CD4-positive, alpha-beta T cell (primary cell): ENCODE data around the gene SEL1L3. TPM values are rescaled to one million over a fixed set of nuclear protein-coding genes. Genes with fewer than 3 reads are reported as not detected.

ENCODE experiments used
- ATAC-seq: fragments of 200-7000 bp; cut with Tn5 transposase; one replicate; pipeline ENCODE4 v1.10.0; 2022; ENCODE audit warnings: mild to moderate bottlenecking; ENCODE audit not compliant: poor library complexity
- CTCF ChIA-PET: fragments of 350-600 bp; sonication (Branson Sonifier 250); formaldehyde crosslinking; loops from one replicate; lab custom pipeline; 2021; ENCODE audit warnings: antibody characterized with exemption, inconsistent platforms; lab: Charles Lee
- POLR2A ChIA-PET: fragments of 350-600 bp; sonication (Branson Sonifier 250); formaldehyde crosslinking; loops from one replicate; lab custom pipeline; 2021; ENCODE audit warnings: antibody characterized with exemption, inconsistent platforms; lab: Charles Lee
- DNase-seq, 14 experiments: peaks; one replicate each; pipeline ENCODE4 v3.0.0-alpha.2; 2013 to 2020; ENCODE audit warnings: mixed read lengths in 2 of 14
- H3K27ac ChIP-seq, 2 donors: one replicate each; pipeline versions ENCODE4 v1.5.1 to v1.7.0; 2013; ENCODE audit warnings: low read length in 2 of 2, low read depth in 1 of 2, mild to moderate bottlenecking in 1 of 2
- H3K27me3 ChIP-seq, 2 experiments: 1 replicate in 1 of 2; 2 replicates in 1 of 2; pipeline versions ENCODE4 v1.6.1 to v1.7.0; 2013; ENCODE audit warnings: low read length in 2 of 2, control low read depth in 1 of 2, mild to moderate bottlenecking in 1 of 2, moderate library complexity in 1 of 2; ENCODE audit not compliant: insufficient read depth in 2 of 2, control insufficient read depth in 1 of 2
- H3K36me3 ChIP-seq: one replicate; pipeline ENCODE4 v1.6.1; 2013; ENCODE audit warnings: low read length, control low read depth; ENCODE audit not compliant: insufficient read depth
- H3K4me1 ChIP-seq: one replicate; pipeline ENCODE4 v1.6.1; 2013; ENCODE audit warnings: low read length, control low read depth; ENCODE audit not compliant: insufficient read depth
- H3K4me3 ChIP-seq: one replicate; pipeline ENCODE4 v1.5.1; 2013; ENCODE audit warnings: mild to moderate bottlenecking, low read length, moderate library complexity
- H3K9me3 ChIP-seq, 2 experiments: 1 replicate in 1 of 2; 2 replicates in 1 of 2; pipeline versions ENCODE4 v1.6.1 to v1.7.0; 2013; ENCODE audit warnings: low read length in 2 of 2, mild to moderate bottlenecking in 2 of 2, control low read depth in 1 of 2, moderate library complexity in 1 of 2; ENCODE audit not compliant: control insufficient read depth in 1 of 2, insufficient read depth in 1 of 2
- H3K27ac Mint-ChIP-seq: one replicate; pipeline ENCODE4 v1.8.0; 2020; ENCODE audit warnings: mixed read lengths
- H3K27me3 Mint-ChIP-seq: one replicate; pipeline ENCODE4 v1.8.0; 2021; ENCODE audit warnings: mixed read lengths
- H3K36me3 Mint-ChIP-seq: one replicate; pipeline ENCODE4 v1.8.0; 2021; ENCODE audit warnings: low read depth, mixed read lengths
- H3K4me1 Mint-ChIP-seq: one replicate; pipeline ENCODE4 v1.8.0; 2021; ENCODE audit warnings: low read depth, mixed read lengths
- H3K4me3 Mint-ChIP-seq: one replicate; pipeline ENCODE4 v1.8.0; 2020; ENCODE audit warnings: mild to moderate bottlenecking, mixed read lengths
- H3K9me3 Mint-ChIP-seq: one replicate; pipeline ENCODE4 v1.8.0; 2020; ENCODE audit warnings: mixed read lengths
- intact Hi-C, 2 experiments: fragments of 100-400 bp; cut with DNase I in 1 of 2; cut with micrococcal nuclease in 1 of 2; formaldehyde crosslinking; loops; one replicate each; pipeline versions ENCODE4 v1.15.1 to v1.9.0; 2023 to 2025; cut with DNase I, micrococcal nuclease
- total RNA-seq, 174 experiments: library from RNA in 2 of 174; stranded (reverse) in 2 of 174; gene quantifications; one replicate each; pipeline ENCODE4 v1.2.3 and lab custom pipeline; 2021 to 2026
- TF ChIP-seq, protein P1 (sequence below): fragments of 200-600 bp; IDR thresholded peaks from one replicate; pipeline ENCODE4 v1.8.0; 2022; ENCODE audit warnings: antibody characterized with exemption, mild to moderate bottlenecking

The SEL1L3 gene
- total RNA-seq, 2 experiments from 2014 or later, result 34.9 to 36.5 TPM

DNA sequence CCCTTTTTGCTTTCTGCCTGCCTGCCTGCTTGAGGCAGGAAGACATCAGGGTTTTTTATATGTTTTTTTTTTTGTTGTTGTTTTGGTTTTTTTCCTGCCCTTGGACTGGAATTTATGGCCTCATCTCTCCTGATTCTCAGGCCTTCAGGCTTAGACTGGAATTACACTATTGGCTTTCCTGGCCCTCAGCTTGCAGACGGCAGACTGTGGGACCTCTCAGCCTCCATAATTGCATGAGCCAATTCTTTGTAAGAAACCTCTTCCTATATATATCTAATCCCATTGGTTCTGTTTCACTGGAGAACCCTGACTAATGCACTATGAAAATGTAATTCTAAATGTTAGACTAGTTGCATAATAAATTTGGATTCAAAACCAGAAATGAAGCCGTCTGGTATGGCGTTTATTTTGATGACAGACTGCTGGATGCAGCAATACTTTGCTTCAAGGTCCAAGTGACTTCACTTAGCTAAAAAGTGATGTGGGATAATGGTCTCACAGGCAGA lies 59.0 kb downstream of the SEL1L3 start:
- no peaks in the 10 kb centered on the region for H3K4me1 ChIP-seq
- intact Hi-C loops, result no loop called here

DNA sequence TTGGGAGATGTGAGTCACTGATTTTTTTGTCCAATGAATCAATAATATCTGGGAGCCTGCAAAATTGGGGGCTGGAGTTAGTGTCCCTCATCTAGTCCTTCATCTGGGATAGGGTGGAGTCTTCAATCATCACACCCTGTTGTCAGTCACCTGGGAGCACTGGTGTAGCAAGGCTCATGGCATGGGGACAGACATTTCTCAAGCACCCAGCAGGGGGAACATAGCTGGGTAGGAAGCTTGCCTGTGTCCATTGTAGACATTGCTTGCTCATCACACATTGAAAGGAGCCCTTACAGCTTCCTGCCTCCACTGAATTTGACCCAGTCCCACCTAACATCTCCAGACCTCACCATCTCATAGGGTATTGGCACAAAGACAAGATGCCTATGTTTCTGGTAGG lies 61.2 kb downstream of the SEL1L3 start:
- intact Hi-C loops, result no loop called here
- CTCF ChIA-PET, result no interaction called here
- Histone ChIP-seq H3K27ac (no peak overlapping the region), H3K9me3 (no peaks in the 10 kb centered on the region), H3K36me3 (peaks cover 63% of the 10 kb centered on the region), H3K4me3 (no peak overlapping the region), H3K4me1 (no peaks in the 10 kb centered on the region), H3K27me3 (no peaks in the 10 kb centered on the region)
- TF ChIP-seq, protein P1, sequence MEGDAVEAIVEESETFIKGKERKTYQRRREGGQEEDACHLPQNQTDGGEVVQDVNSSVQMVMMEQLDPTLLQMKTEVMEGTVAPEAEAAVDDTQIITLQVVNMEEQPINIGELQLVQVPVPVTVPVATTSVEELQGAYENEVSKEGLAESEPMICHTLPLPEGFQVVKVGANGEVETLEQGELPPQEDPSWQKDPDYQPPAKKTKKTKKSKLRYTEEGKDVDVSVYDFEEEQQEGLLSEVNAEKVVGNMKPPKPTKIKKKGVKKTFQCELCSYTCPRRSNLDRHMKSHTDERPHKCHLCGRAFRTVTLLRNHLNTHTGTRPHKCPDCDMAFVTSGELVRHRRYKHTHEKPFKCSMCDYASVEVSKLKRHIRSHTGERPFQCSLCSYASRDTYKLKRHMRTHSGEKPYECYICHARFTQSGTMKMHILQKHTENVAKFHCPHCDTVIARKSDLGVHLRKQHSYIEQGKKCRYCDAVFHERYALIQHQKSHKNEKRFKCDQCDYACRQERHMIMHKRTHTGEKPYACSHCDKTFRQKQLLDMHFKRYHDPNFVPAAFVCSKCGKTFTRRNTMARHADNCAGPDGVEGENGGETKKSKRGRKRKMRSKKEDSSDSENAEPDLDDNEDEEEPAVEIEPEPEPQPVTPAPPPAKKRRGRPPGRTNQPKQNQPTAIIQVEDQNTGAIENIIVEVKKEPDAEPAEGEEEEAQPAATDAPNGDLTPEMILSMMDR, result no peak
- no peak overlapping the region for H3K4me3 Mint-ChIP-seq
- no peaks in the 10 kb centered on the region for H3K9me3 Mint-ChIP-seq
- H3K27me3 Mint-ChIP-seq, result no peaks in the 10 kb centered on the region
- H3K4me1 Mint-ChIP-seq, result no peaks in the 10 kb centered on the region
- POLR2A ChIA-PET, result no interaction called here
- peaks cover 93% of the 10 kb centered on the region for H3K36me3 Mint-ChIP-seq
- ATAC-seq, result no peak
- no peak overlapping the region for H3K27ac Mint-ChIP-seq
- no peak for DNase-seq

More for the DNA sequence above, 59.0 kb downstream of the SEL1L3 start:
- peaks cover 92% of the 10 kb centered on the region for H3K36me3 Mint-ChIP-seq
- H3K4me3 Mint-ChIP-seq, result no peak overlapping the region
- H3K27me3 Mint-ChIP-seq, result no peaks in the 10 kb centered on the region
- Histone ChIP-seq H3K4me3 (no peak overlapping the region), H3K9me3 (no peaks in the 10 kb centered on the region), H3K27ac (no peak overlapping the region), H3K36me3 (peaks cover 59% of the 10 kb centered on the region), H3K27me3 (no peaks in the 10 kb centered on the region)
- POLR2A ChIA-PET, result no interaction called here
- TF ChIP-seq, protein P1, result no peak
- no peak for ATAC-seq
- no peaks in the 10 kb centered on the region for H3K9me3 Mint-ChIP-seq
- no peak for DNase-seq
- CTCF ChIA-PET, result no interaction called here
- no peaks in the 10 kb centered on the region for H3K4me1 Mint-ChIP-seq
- H3K27ac Mint-ChIP-seq, result no peak overlapping the region

DNA sequence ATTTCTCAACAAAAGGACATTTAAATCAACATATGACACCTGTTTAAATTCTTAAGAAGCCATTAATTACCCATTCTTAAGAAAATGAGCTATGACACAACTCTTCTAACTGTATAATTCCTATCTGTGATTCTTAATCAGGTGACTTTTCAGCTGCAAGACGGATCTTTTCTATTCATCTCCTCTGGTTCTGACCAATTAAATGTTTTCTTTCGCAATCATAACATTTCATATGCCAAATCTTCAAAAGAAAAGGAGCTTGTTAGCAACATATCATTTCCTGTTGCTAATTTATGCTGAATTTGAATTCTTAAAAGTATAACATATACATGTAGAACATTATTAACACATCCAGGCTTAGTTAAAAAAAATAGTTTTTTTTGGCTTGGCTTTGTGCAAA lies 62.5 kb downstream of the SEL1L3 start:
- H3K27ac Mint-ChIP-seq, result no peak overlapping the region
- peaks cover 62% of the 10 kb centered on the region for H3K36me3 ChIP-seq
- H3K27me3 ChIP-seq, result no peaks in the 10 kb centered on the region
- no peaks in the 10 kb centered on the region for H3K9me3 ChIP-seq
- ATAC-seq, result no peak
- peaks cover 92% of the 10 kb centered on the region for H3K36me3 Mint-ChIP-seq
- no peaks in the 10 kb centered on the region for H3K4me1 ChIP-seq
- no peak overlapping the region for H3K4me3 ChIP-seq
- H3K27ac ChIP-seq, result no peak overlapping the region
- DNase-seq, result no peak
- ChIA-PET CTCF (no interaction called here), POLR2A (no interaction called here)
- TF ChIP-seq, protein P1, result no peak
- intact Hi-C loops, result no loop called here
- H3K4me1 Mint-ChIP-seq, result no peaks in the 10 kb centered on the region
- H3K9me3 Mint-ChIP-seq, result no peaks in the 10 kb centered on the region
- no peak overlapping the region for H3K4me3 Mint-ChIP-seq
- H3K27me3 Mint-ChIP-seq, result no peaks in the 10 kb centered on the region
